ENCODE data around the gene KRT33B.
"Not testable (repeated sequence)": the region's sequence is repeated elsewhere in the genome, so short reads cannot be mapped to it uniquely, and the experiment has no call there.

The KRT33B gene

DNA sequence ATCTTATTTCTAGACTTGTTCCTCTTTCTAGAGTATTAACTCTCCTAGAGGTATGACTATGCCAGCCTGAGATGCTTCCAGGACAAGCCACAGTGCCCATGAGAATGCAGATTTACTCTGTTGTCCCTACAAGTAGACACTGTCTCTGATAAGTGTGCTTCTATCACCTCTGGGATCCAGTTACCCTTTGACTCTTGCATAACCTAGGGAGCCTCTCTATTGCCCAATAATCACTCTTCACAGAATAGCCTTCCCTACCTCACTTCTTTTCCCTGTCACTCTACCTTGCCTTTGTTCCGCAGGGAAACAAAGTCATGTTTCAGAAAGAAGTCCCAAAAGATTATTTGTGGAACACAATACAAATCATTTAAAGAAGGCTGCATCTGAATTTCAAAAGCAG, 14.1 kb upstream of the KRT33B start:
- ChIA-PET CTCF (interaction anchor here (0.9 kb wide), 1 partner anchor 151 kb away, joined by 5 read pairs; no protein-coding TSS in a partner anchor), POLR2A (no interaction called here)
- Histone ChIP-seq H3K4me3 (ENCODE audit: low read depth, low read length) (no peak overlapping the region), H3K36me3 (ENCODE audit: control insufficient read depth in 2 of 2, insufficient read depth in 1 of 2, low read length in 2 of 2) (no peaks in the 10 kb centered on the region), H3K9me3 (ENCODE audit: control insufficient read depth, insufficient read depth, low read depth, low read length) (no peaks in the 10 kb centered on the region), H3K4me1 (ENCODE audit: control insufficient read depth, insufficient read depth, low read length) (no peaks in the 10 kb centered on the region), H3K27ac (ENCODE audit: extremely low read depth, low read depth, low read length) (no peak overlapping the region)
- no peak for TF ChIP-seq ZSCAN30 (tag by site-specific recombination; IDR thresholded peaks at IDR 0.05)
- TF ChIP-seq ZNF792 (tag by site-specific recombination; IDR thresholded peaks at IDR 0.05): no peak
- no peak for TF ChIP-seq ZNF654 (tag by site-specific recombination; IDR thresholded peaks at IDR 0.05; ENCODE audit: low read depth)
- TF ChIP-seq, protein P1, sequence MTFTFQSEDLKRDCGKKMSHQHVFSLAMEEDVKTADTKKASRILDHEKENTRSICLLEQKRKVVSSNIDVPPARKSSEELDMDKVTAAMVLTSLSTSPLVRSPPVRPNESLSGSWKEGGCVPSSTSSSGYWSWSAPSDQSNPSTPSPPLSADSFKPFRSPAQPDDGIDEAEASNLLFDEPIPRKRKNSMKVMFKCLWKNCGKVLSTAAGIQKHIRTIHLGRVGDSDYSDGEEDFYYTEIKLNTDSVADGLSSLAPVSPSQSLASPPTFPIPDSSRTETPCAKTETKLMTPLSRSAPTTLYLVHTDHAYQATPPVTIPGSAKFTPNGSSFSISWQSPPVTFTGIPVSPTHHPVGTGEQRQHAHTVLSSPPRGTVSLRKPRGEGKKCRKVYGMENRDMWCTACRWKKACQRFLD (tag by site-specific recombination; IDR thresholded peaks at IDR 0.05): no peak
- no peak for TF ChIP-seq ZIC2 (tag by site-specific recombination; IDR thresholded peaks at IDR 0.05)
- no peak for TF ChIP-seq ZBTB6 (tag by site-specific recombination; IDR thresholded peaks at IDR 0.05)
- no peak for TF ChIP-seq ZNF404 (tag by site-specific recombination; IDR thresholded peaks at IDR 0.05)
- no peak for TF ChIP-seq ZNF23 (tag by site-specific recombination; IDR thresholded peaks at IDR 0.05; ENCODE audit: borderline replicate concordance)
- TF ChIP-seq ZNF791 (tag by site-specific recombination; IDR thresholded peaks at IDR 0.05): no peak

DNA sequence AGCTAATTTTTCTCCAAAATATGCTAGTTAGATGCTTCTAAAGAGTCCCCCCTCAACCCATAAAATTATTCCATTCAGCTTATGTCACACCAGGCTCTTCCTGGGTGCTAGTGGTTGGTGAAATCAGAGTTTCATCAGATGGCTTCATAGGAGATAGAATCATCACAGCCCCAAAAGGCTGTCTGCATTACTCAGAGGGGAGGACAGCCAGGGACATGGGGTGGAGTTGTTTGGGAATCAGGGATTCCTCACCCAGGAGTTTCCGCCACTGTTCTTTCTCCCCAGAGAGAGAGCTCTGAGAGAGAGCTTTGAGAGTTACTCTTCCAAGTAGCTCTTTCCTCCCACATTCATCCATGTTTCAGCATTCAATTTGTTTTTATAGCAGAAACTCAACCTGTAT, 12.8 kb upstream of the KRT33B start:
- Histone ChIP-seq H3K4me1 (ENCODE audit: control insufficient read depth, insufficient read depth, low read length) (no peaks in the 10 kb centered on the region), H3K9me3 (ENCODE audit: control insufficient read depth, insufficient read depth, low read depth, low read length) (no peaks in the 10 kb centered on the region), H3K27ac (ENCODE audit: extremely low read depth, low read depth, low read length) (no peak overlapping the region), H3K4me3 (ENCODE audit: low read depth, low read length) (no peak overlapping the region), H3K36me3 (ENCODE audit: control insufficient read depth in 2 of 2, insufficient read depth in 1 of 2, low read length in 2 of 2) (no peaks in the 10 kb centered on the region)
- ChIA-PET CTCF (interaction anchor here (0.7 to 1.4 kb wide), 2 partner anchors 285 to 580 kb away, joined by 3 read pairs; no protein-coding TSS in a partner anchor), POLR2A (interaction anchor here (0.7 kb wide), 1 partner anchor 649 kb away, joined by 5 read pairs; no protein-coding TSS in a partner anchor)
- no peak for TF ChIP-seq GLI4 (tag by site-specific recombination; IDR thresholded peaks at IDR 0.05)
- no peak for TF ChIP-seq PBX3 (CRISPR knock-in tag; IDR thresholded peaks at IDR 0.05)
- no peak for TF ChIP-seq ZNF549 (tag by site-specific recombination; IDR thresholded peaks at IDR 0.05)
- TF ChIP-seq ZNF843 (tag by site-specific recombination; IDR thresholded peaks at IDR 0.05): no peak

GRCh38 chr17:41381943-41382342, 12.3 kb upstream of the KRT33B start, which contains the start of gene KRT34:
TSS of gene KRT34 (minus strand) at chr17:41382306. CDS start at chr17:41382246, 60 bp downstream.
- not testable (repeated sequence) for H3K27ac ChIP-seq (ENCODE audit: extremely low read depth, low read depth, low read length); H3K9me3 ChIP-seq (ENCODE audit: control insufficient read depth, insufficient read depth, low read depth, low read length); H3K4me3 ChIP-seq (ENCODE audit: low read depth, low read length); H3K4me1 ChIP-seq (ENCODE audit: control insufficient read depth, insufficient read depth, low read length); H3K36me3 ChIP-seq (ENCODE audit: control insufficient read depth in 2 of 2, insufficient read depth in 1 of 2, low read length in 2 of 2)
- ChIA-PET CTCF (interaction anchor here (0.7 to 1.4 kb wide), 3 partner anchors 120 to 579 kb away, joined by 3 to 4 read pairs (median 3); no protein-coding TSS in a partner anchor), POLR2A (interaction anchor here (0.7 kb wide), 1 partner anchor 649 kb away, joined by 5 read pairs; no protein-coding TSS in a partner anchor)

DNA sequence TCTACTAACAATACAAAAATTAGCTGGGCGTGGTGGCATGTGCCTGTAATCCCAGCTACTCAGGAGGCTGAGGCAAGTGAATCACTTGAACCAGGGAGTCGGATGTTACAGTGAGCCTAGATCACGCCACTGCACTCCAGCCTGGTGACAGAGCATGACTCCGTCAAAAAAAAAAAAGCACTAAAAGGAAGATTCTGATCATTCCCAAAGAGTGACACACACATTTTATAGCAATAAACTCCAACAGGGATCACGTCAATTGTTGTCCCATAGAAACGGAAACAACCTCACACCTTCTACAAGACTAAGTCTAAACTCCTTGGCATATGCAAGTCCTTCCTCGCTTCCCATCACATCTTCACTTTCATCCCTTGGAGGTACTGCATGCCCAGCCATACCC, 10.5 kb upstream of the KRT33B start:
- POLR2A ChIA-PET; H3K4me3 ChIP-seq (ENCODE audit: low read depth, low read length); H3K9me3 ChIP-seq (ENCODE audit: control insufficient read depth, insufficient read depth, low read depth, low read length); H3K4me1 ChIP-seq (ENCODE audit: control insufficient read depth, insufficient read depth, low read length); H3K27ac ChIP-seq (ENCODE audit: extremely low read depth, low read depth, low read length); H3K36me3 ChIP-seq (ENCODE audit: control insufficient read depth in 2 of 2, insufficient read depth in 1 of 2, low read length in 2 of 2): not testable (repeated sequence)
- CTCF ChIA-PET: interaction anchor here (0.7 to 1.3 kb wide), 3 partner anchors 58 to 283 kb away, joined by 3 read pairs; no protein-coding TSS in a partner anchor
